HepG2 (cell line): ENCODE measurements around the gene IFNB1. TPM values are rescaled to one million over a fixed set of nuclear protein-coding genes. Genes with fewer than 3 reads are reported as not detected.

Experiments
- ATAC-seq: fragments of 200-7000 bp; cut with Tn5 transposase; 3 replicates; pipeline ENCODE4 v1.9.1; 2020; ENCODE audit warnings: mild to moderate bottlenecking, moderate library complexity
- BruUV-seq: library from RNA; stranded (reverse); fragments of 400-500 nt; replicated peaks from 2 replicates; lab custom pipeline; 2021; lab: Mats Ljungman, UMichigan
- CTCF ChIA-PET: fragments of 300-600 bp; formaldehyde crosslinking; extraction: SDS; loops from one replicate; lab custom pipeline; 2021; ENCODE audit warnings: low total read pairs, inconsistent platforms, low intra/inter-chr PET ratio; lab: Yijun Ruan, JAX
- POLR2A ChIA-PET: fragments of 350-600 bp; sonication (Branson Sonifier 250); formaldehyde crosslinking; loops from one replicate; lab custom pipeline; 2020; ENCODE audit warnings: antibody characterized with exemption, inconsistent platforms; lab: Yijun Ruan, JAX
- DNase-seq: peaks from one replicate; pipeline ENCODE4 v3.0.0-alpha.2; 2015; ENCODE audit warnings: low spot score
- FAIRE-seq: peaks from 3 replicates; lab custom pipeline; 2011; peaks lifted over from hg19 to GRCh38; lab: Jason Lieb, UNC
- H2AFZ ChIP-seq: one replicate; pipeline ENCODE4 v1.6.1; 2011; ENCODE audit warnings: low read length, inconsistent platforms
- H3K27ac ChIP-seq: fragments of 300-600 bp; 3 replicates; pipeline ENCODE4 v1.8.0; 2011; ENCODE audit warnings: mixed run types, mild to moderate bottlenecking, mixed read lengths, low read length, inconsistent platforms; ENCODE audit not compliant: insufficient read depth; ENCODE audit errors: extremely low read length
- H3K27me3 ChIP-seq, 2 experiments: fragments of 200-600 bp in 1 of 2; 2 replicates in 1 of 2; 3 replicates in 1 of 2; pipeline versions ENCODE4 v1.6.0 to v1.8.0; 2011; ENCODE audit warnings: low read length in 2 of 2, mild to moderate bottlenecking in 2 of 2, moderate library complexity in 2 of 2, inconsistent platforms in 1 of 2; ENCODE audit not compliant: insufficient read depth in 2 of 2, control insufficient read depth in 1 of 2
- H3K36me3 ChIP-seq, 2 experiments: fragments of 200-600 bp in 1 of 2; replicated peaks in 1 of 2; 2 replicates in 1 of 2; 3 replicates in 1 of 2; pipeline versions ENCODE4 v1.5.1 to v1.8.0; 2011; ENCODE audit warnings: low read length in 2 of 2, inconsistent platforms in 1 of 2; ENCODE audit not compliant: insufficient read depth in 2 of 2, control insufficient read depth in 1 of 2
- H3K4me1 ChIP-seq: 2 replicates; pipeline ENCODE4 v1.5.1; 2012; ENCODE audit warnings: low read length, inconsistent platforms; ENCODE audit not compliant: insufficient read depth
- H3K4me2 ChIP-seq: 2 replicates; pipeline ENCODE4 v1.6.0; 2011; ENCODE audit warnings: low read depth, low read length, inconsistent platforms
- H3K4me3 ChIP-seq, 3 experiments: fragments of 200-600 bp in 1 of 3; sonication (generic), shearing (Covaris generic) in 1 of 3; replicated peaks in 1 of 3; 2 replicates each; pipeline ENCODE4 v1.5.1; 2011 to 2016; ENCODE audit warnings: low read length in 3 of 3, inconsistent platforms in 2 of 3, low read depth in 2 of 3, mild to moderate bottlenecking in 2 of 3, control low read depth in 1 of 3, mixed read lengths in 1 of 3; ENCODE audit not compliant: insufficient read depth in 1 of 3
- H3K79me2 ChIP-seq: one replicate; pipeline ENCODE4 v1.6.1; 2011; ENCODE audit warnings: low read length, inconsistent platforms; ENCODE audit not compliant: insufficient read depth
- H3K9ac ChIP-seq: 2 replicates; pipeline ENCODE4 v1.6.0; 2011; ENCODE audit warnings: mild to moderate bottlenecking, low read depth, low read length, inconsistent platforms; ENCODE audit not compliant: insufficient read depth
- H3K9me3 ChIP-seq: 2 replicates; pipeline ENCODE4 v1.5.1; 2012; ENCODE audit warnings: mild to moderate bottlenecking, low read length
- H4K20me1 ChIP-seq: 2 replicates; pipeline ENCODE4 v1.6.0; 2011; ENCODE audit warnings: inconsistent platforms, mild to moderate bottlenecking, low read length, moderate library complexity; ENCODE audit not compliant: insufficient read depth
- ASH2L ChIP-seq: fragments of 300-600, 200-600 bp; sonication (generic); IDR thresholded peaks from 2 replicates; pipeline ENCODE4 v1.7.0; 2017; ENCODE audit warnings: low read depth, mild to moderate bottlenecking, moderate library complexity, mixed read lengths, low read length; ENCODE audit not compliant: insufficient read length
- BORCS8-MEF2B ChIP-seq: sonication (generic); formaldehyde crosslinking; IDR thresholded peaks from 2 replicates; pipeline ENCODE4 v1.8.0; 2022; ENCODE audit warnings: mild to moderate bottlenecking, missing genetic modification reagents
- CBX2 ChIP-seq, 2 experiments: fragments of 200-600 bp in 1 of 2; sonication (generic); formaldehyde crosslinking in 1 of 2; IDR thresholded peaks; 2 replicates each; pipeline versions ENCODE4 v1.7.0 to v1.8.1; 2018 to 2022; ENCODE audit warnings: low read depth in 2 of 2, low read length in 1 of 2, mild to moderate bottlenecking in 1 of 2, missing genetic modification reagents in 1 of 2
- HCFC1 ChIP-seq: fragments of 150-350 bp; IDR thresholded peaks from 2 replicates; pipeline ENCODE4 v1.6.1; 2014; ENCODE audit warnings: low read depth, low read length
- ISL2 ChIP-seq: sonication (generic); formaldehyde crosslinking; IDR thresholded peaks from 2 replicates; pipeline ENCODE4 v1.5.0; 2020; ENCODE audit warnings: missing genetic modification reagents
- NBN ChIP-seq: fragments of 450-650 bp; conservative IDR thresholded peaks from 2 replicates; pipeline ENCODE4 v1.6.1; 2017
- NRL ChIP-seq: sonication (generic); formaldehyde crosslinking; IDR thresholded peaks from 2 replicates; pipeline ENCODE4 v1.5.0; 2020; ENCODE audit warnings: missing genetic modification reagents, mild to moderate bottlenecking, moderate library complexity, borderline replicate concordance
- RFX5 ChIP-seq: IDR thresholded peaks from 2 replicates; pipeline ENCODE4 v1.6.1; 2011; ENCODE audit warnings: low read depth, low read length, improper control_type of control experiment
- SPEN ChIP-seq: sonication (generic); formaldehyde crosslinking; IDR thresholded peaks from 2 replicates; pipeline ENCODE4 v1.5.1; 2020; ENCODE audit warnings: low read depth, mild to moderate bottlenecking, missing genetic modification reagents
- TBP ChIP-seq: sonication (generic); formaldehyde crosslinking; IDR thresholded peaks from 2 replicates; pipeline ENCODE4 v1.5.0; 2020; ENCODE audit warnings: missing genetic modification reagents
- TBX3 ChIP-seq: fragments of 450-650 bp; IDR thresholded peaks from 2 replicates; pipeline ENCODE4 v1.6.1; 2017; ENCODE audit warnings: antibody characterized with exemption, mild to moderate bottlenecking, inconsistent platforms, borderline replicate concordance
- TGIF2 ChIP-seq: IDR thresholded peaks from 2 replicates; pipeline ENCODE4 v1.6.1; 2016; ENCODE audit warnings: control low read depth, missing compliant biosample characterization
- U2AF2 ChIP-seq: fragments of 200-400 bp; formaldehyde crosslinking; IDR thresholded peaks from 2 replicates; pipeline ENCODE4 v1.6.1; 2017; ENCODE audit warnings: low read depth, mild to moderate bottlenecking, low read length
- ZKSCAN8 ChIP-seq: IDR thresholded peaks from 2 replicates; pipeline ENCODE4 v1.6.1; 2016; ENCODE audit warnings: borderline replicate concordance, missing genetic modification reagents, missing compliant biosample characterization
- ZNF569 ChIP-seq: sonication (generic); formaldehyde crosslinking; IDR thresholded peaks from 2 replicates; pipeline ENCODE4 v1.5.0; 2020; ENCODE audit warnings: mild to moderate bottlenecking, missing genetic modification reagents, moderate library complexity, borderline replicate concordance
- ZNF75D ChIP-seq: sonication (generic); formaldehyde crosslinking; IDR thresholded peaks from 2 replicates; pipeline ENCODE4 v1.8.1; 2023; ENCODE audit warnings: missing genetic modification reagents, mild to moderate bottlenecking, borderline replicate concordance
- ZNF878 ChIP-seq: sonication (generic); formaldehyde crosslinking; IDR thresholded peaks from 2 replicates; pipeline ENCODE4 v1.8.1; 2023; ENCODE audit warnings: mild to moderate bottlenecking, missing genetic modification reagents, moderate library complexity
- WGBS: methylation state at CpG from one replicate; pipeline ENCODE4 v1.1.6; 2017; ENCODE audit warnings: low lambda C conversion rate; 5-methylcytosine and 5-hydroxymethylcytosine counted together
- in situ Hi-C: cut with HindIII; loops from 2 replicates; pipeline ENCODE4 v1.10.0; 2017; ENCODE audit warnings: low pct_unique_long_range_greater_than_20kb; ENCODE audit not compliant: extremely low pct_ligation_motif_present
- intact Hi-C: fragments of 100-400 bp; cut with micrococcal nuclease; formaldehyde crosslinking; loops from one replicate; pipeline ENCODE4 v1.10.0; 2022; ENCODE audit not compliant: unreplicated experiment
- polyA plus RNA-seq, 8 experiments: library from polyadenylated mRNA; depleted of rRNA in 3 of 8; stranded (reverse) in 7 of 8; unstranded in 1 of 8; fragments of >200 nt; fragmentation: Illumina TruSeq in 4 of 8; extraction: Trizol in 4 of 8; gene quantifications; 2 replicates each; pipeline versions ENCODE4 v1.2.1 to v1.2.3, GENCODE V29; 2011 to 2016; ENCODE audit warnings: low read depth in 4 of 8, missing spikeins in 1 of 8, mixed read lengths in 1 of 8; ENCODE audit not compliant: insufficient read depth in 1 of 8
- total RNA-seq, 5 experiments: library from RNA; depleted of rRNA; stranded (reverse); fragments of >200 nt; fragmentation: Illumina TruSeq; extraction: Trizol; gene quantifications; 2 replicates each; pipeline ENCODE4 v1.2.3, GENCODE V29; 2016; ENCODE audit warnings: low read depth in 1 of 5
- TF ChIP-seq, protein P1 (sequence below): sonication (generic); formaldehyde crosslinking; IDR thresholded peaks from 2 replicates; pipeline ENCODE4 v1.8.1; 2022; ENCODE audit warnings: low read depth, mild to moderate bottlenecking, missing genetic modification reagents
- TF ChIP-seq, protein P2 (sequence below): IDR thresholded peaks from 2 replicates; pipeline ENCODE4 v1.6.1; 2016; ENCODE audit warnings: control low read depth
- TF ChIP-seq, protein P3 (sequence below): IDR thresholded peaks from 2 replicates; pipeline ENCODE4 v1.6.1; 2016; ENCODE audit warnings: missing compliant biosample characterization, missing genetic modification reagents, borderline replicate concordance

IFNB1 gene
- total and polyA plus RNA-seq, 2 of the 13 experiments (the other 11 are each of a cell fraction or from before 2014, with no cell fraction given), result not detected

DNA sequence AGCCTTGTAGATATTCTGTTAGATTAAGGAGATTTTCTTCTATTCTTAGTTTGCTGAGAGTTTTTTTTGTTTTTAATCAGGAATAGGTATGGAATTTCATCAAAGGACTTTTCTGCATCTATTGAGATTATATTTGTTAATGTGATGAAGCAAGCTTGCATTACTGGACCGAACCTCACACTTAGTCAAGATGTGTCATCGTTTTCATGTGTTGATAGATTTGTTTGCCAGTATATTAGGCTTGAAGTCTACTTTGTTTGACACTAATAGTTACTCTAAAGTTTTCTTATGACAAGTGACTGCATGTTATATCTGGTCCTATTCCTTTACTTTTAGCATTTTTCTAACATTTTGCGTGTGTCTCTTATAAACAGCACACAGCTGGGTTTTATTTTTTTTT is 33.9 kb downstream of the IFNB1 start:
- in situ Hi-C loops, result no loop called here
- ATAC-seq, result no peak
- Histone ChIP-seq H3K9me3 (no peaks in the 10 kb centered on the region), H4K20me1 (no peaks in the 10 kb centered on the region), H3K27ac (no peak overlapping the region), H3K4me1 (no peaks in the 10 kb centered on the region), H3K27me3 (no peaks in the 10 kb centered on the region)
- under 1% methylated on average over 3 of the region's 3 CpGs for WGBS
- no TSS peak for BruUV-seq
- TF ChIP-seq CBX2 (IDR thresholded peaks at IDR 0.05; ENCODE audit: low read depth, low read length), result no peak
- TF ChIP-seq CBX2 (CRISPR knock-in tag; IDR thresholded peaks at IDR 0.05; ENCODE audit: low read depth), result no peak
- no peak for TF ChIP-seq NRL (CRISPR knock-in tag)
- TF ChIP-seq ASH2L, result no peak
- TF ChIP-seq ZKSCAN8, result no peak
- no peak for TF ChIP-seq SPEN (CRISPR knock-in tag)
- no peak for TF ChIP-seq TBX3
- TF ChIP-seq ZNF75D, result no peak
- no peak for TF ChIP-seq BORCS8-MEF2B (CRISPR knock-in tag)
- TF ChIP-seq ZNF878 (CRISPR knock-in tag), result no peak
- TF ChIP-seq, protein P1, sequence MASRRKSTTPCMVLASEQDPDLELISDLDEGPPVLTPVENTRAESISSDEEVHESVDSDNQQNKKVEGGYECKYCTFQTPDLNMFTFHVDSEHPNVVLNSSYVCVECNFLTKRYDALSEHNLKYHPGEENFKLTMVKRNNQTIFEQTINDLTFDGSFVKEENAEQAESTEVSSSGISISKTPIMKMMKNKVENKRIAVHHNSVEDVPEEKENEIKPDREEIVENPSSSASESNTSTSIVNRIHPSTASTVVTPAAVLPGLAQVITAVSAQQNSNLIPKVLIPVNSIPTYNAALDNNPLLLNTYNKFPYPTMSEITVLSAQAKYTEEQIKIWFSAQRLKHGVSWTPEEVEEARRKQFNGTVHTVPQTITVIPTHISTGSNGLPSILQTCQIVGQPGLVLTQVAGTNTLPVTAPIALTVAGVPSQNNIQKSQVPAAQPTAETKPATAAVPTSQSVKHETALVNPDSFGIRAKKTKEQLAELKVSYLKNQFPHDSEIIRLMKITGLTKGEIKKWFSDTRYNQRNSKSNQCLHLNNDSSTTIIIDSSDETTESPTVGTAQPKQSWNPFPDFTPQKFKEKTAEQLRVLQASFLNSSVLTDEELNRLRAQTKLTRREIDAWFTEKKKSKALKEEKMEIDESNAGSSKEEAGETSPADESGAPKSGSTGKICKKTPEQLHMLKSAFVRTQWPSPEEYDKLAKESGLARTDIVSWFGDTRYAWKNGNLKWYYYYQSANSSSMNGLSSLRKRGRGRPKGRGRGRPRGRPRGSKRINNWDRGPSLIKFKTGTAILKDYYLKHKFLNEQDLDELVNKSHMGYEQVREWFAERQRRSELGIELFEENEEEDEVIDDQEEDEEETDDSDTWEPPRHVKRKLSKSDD, result no peak
- no peak for TF ChIP-seq ZNF569 (CRISPR knock-in tag)
- no peak for TF ChIP-seq NBN
- TF ChIP-seq TGIF2 (CRISPR knock-in tag), result no peak
- TF ChIP-seq TBP, result no peak
- TF ChIP-seq, protein P2, sequence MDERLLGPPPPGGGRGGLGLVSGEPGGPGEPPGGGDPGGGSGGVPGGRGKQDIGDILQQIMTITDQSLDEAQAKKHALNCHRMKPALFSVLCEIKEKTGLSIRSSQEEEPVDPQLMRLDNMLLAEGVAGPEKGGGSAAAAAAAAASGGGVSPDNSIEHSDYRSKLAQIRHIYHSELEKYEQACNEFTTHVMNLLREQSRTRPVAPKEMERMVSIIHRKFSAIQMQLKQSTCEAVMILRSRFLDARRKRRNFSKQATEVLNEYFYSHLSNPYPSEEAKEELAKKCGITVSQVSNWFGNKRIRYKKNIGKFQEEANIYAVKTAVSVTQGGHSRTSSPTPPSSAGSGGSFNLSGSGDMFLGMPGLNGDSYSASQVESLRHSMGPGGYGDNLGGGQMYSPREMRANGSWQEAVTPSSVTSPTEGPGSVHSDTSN (CRISPR knock-in tag), result no peak
- TF ChIP-seq, protein P3, sequence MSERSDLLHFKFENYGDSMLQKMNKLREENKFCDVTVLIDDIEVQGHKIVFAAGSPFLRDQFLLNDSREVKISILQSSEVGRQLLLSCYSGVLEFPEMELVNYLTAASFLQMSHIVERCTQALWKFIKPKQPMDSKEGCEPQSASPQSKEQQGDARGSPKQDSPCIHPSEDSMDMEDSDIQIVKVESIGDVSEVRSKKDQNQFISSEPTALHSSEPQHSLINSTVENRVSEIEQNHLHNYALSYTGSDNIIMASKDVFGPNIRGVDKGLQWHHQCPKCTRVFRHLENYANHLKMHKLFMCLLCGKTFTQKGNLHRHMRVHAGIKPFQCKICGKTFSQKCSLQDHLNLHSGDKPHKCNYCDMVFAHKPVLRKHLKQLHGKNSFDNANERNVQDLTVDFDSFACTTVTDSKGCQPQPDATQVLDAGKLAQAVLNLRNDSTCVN (CRISPR knock-in tag), result no peak
- no peak for TF ChIP-seq RFX5
- TF ChIP-seq HCFC1, result no peak
- TF ChIP-seq ISL2 (CRISPR knock-in tag), result no peak
- no peak for TF ChIP-seq U2AF2
- TF ChIP-seq, all 625 proteins: peak for 0
- no peak for DNase-seq
- no peak for FAIRE-seq
- Histone ChIP-seq H3K36me3 (no peaks in the 10 kb centered on the region), H3K79me2 (no peaks in the 10 kb centered on the region), H2AFZ (no peak overlapping the region), H3K4me3 (no peak overlapping the region), H3K4me2 (no peak overlapping the region), H3K9ac (no peak overlapping the region)
- ChIA-PET CTCF (no interaction called here), POLR2A (no interaction called here)
- intact Hi-C loops, result no loop called here
